ENCODE data around the gene CRYBA4. TPM values are rescaled to one million over a fixed set of nuclear protein-coding genes. Genes with fewer than 3 reads are reported as not detected.

Gene CRYBA4
- total and polyA plus RNA-seq, 10 donors = 0.20 to 0.24 (median 0.22) TPM; not detected in 7

DNA sequence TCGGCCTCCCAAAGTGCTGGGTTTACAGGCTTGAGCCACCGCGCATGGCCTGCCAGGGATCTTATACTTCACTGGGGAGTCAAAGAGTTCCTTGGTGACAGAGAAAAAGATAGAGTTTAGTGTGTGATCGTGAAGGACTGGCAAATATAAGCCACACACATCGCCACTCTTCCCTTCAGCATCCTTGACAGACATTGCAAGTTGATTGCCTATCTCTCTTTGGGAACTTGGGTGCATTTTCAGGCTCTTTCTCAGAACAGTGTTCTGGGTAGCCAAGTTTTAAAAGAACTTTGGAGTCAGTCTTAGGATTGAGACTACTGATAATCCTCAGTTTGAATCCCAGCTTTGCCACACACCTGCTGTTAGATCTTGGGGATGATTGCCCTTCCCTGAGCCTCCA is 55.5 kb downstream of the CRYBA4 start:
- intact Hi-C loops (cut with DNase I; ENCODE audit: low total_unique reads) = no loop called here
- H3K4me1 ChIP-seq = peaks cover 29 to 83% (median 53%) of the 10 kb centered on the region in 6 donors
- 88 to 95% (median 89%) methylated on average over 5 of the region's 5 CpGs for WGBS, 5 donors

DNA sequence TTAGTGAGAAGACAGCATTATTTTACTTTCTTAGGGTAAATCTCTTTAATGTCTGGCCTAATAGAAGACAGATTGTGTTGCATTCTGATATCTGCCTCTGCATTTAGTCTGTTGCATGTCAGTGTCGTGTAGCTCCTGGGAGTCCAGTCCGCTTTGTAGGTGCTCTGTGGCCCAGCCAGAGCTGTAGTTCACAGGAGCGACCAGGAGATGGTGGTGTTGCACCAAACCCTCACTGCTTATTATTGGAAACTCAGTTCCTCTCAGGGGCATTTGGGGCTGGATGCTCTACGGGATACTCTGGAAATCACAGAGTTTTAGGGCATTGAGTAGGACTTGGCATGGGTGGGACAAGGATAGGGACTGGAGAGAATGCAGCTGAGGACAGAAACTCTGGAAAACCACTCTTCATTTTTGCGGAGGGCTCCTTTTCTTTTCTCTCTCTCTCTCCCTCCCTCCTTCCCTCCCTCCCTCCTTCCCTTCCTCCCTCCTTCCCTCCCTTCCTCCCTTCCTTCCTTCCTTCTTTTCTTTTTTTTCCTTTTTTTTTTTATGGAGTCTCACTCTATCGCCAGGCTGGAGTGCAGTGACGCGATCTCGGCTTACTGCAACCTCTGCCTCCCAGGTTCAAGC is 57.4 kb downstream of the CRYBA4 start:
- DNase-seq = peak; percentile 87
- Histone ChIP-seq H3K27ac (peak overlapping the region in 1 of 8 donors; percentile 55), H3K36me3 (peaks cover 7 to 58% (median 27%) of the 10 kb centered on the region in 6 donors), H3K4me3 (no peak overlapping the region), H3K27me3 (replicated peaks in 1 of 7) (no peaks in the 10 kb centered on the region), H3K4me1 (peaks cover 22 to 65% (median 36%) of the 10 kb centered on the region in 6 donors), H3K9me3 (peaks cover 0 to 6% (median 0%) of the 10 kb centered on the region in 8 donors)
- WGBS, 5 donors = 49 to 56% (median 53%) methylated on average over 9 of the region's 9 CpGs
- TF ChIP-seq, protein P1, sequence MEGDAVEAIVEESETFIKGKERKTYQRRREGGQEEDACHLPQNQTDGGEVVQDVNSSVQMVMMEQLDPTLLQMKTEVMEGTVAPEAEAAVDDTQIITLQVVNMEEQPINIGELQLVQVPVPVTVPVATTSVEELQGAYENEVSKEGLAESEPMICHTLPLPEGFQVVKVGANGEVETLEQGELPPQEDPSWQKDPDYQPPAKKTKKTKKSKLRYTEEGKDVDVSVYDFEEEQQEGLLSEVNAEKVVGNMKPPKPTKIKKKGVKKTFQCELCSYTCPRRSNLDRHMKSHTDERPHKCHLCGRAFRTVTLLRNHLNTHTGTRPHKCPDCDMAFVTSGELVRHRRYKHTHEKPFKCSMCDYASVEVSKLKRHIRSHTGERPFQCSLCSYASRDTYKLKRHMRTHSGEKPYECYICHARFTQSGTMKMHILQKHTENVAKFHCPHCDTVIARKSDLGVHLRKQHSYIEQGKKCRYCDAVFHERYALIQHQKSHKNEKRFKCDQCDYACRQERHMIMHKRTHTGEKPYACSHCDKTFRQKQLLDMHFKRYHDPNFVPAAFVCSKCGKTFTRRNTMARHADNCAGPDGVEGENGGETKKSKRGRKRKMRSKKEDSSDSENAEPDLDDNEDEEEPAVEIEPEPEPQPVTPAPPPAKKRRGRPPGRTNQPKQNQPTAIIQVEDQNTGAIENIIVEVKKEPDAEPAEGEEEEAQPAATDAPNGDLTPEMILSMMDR (IDR thresholded peaks at IDR 0.05 in 8 of 11, conservative IDR thresholded peaks at IDR 0.05 in 3 of 11) = peak; percentile 86 to 97 (median 95)
- TF ChIP-seq POLR2AphosphoS5 (IDR thresholded peaks at IDR 0.05) (peak in 1 of 3 donors; percentile 42), POLR2A (IDR thresholded peaks at IDR 0.05) (no peak)
- intact Hi-C loops (cut with DNase I; ENCODE audit: low total_unique reads) = no loop called here

More for the DNA sequence above, 55.5 kb downstream of the CRYBA4 start:
- TF ChIP-seq POLR2AphosphoS5 (IDR thresholded peaks at IDR 0.05) (no peak), POLR2A (IDR thresholded peaks at IDR 0.05) (no peak)
- TF ChIP-seq, protein P1 (IDR thresholded peaks at IDR 0.05 in 8 of 11, conservative IDR thresholded peaks at IDR 0.05 in 3 of 11) = no peak
- Histone ChIP-seq H3K9me3 (peaks cover 0 to 3% (median 0%) of the 10 kb centered on the region in 8 donors), H3K27me3 (replicated peaks in 1 of 7) (no peaks in the 10 kb centered on the region), H3K27ac (peak overlapping the region in 2 of 8 donors; percentile 13 to 55), H3K36me3 (peaks cover 5 to 39% (median 21%) of the 10 kb centered on the region in 6 donors), H3K4me3 (no peak overlapping the region)
- DNase-seq = no peak

Small RNA genes lying within 50 kb of the gene (small RNA-seq; reads per million reads assigned to genes)
- 0 reads per million in 4 donors for gene RF01874

Other genes with a start within 250 kb of the CRYBA4 start
- 1 to 10 TPM; 4.5 to 8.0 (median 5.9) TPM for gene ASPHD2, start 192.7 kb upstream of the CRYBA4 start, total RNA-seq
- 1 to 10 TPM; 2.1 to 4.1 (median 2.3) TPM for gene ASPHD2, start 192.7 kb upstream of the CRYBA4 start, polyA plus RNA-seq
- 10 to 100 TPM; 34.0 to 56.6 (median 41.8) TPM for gene HPS4, start 138.2 kb upstream of the CRYBA4 start, total RNA-seq
- 10 to 100 TPM; 15.2 to 23.9 (median 18.8) TPM for gene HPS4, start 138.2 kb upstream of the CRYBA4 start, polyA plus RNA-seq
- gene SRRD, start 138.1 kb upstream of the CRYBA4 start, total RNA-seq = 10 to 100 TPM; 16.4 to 21.1 (median 19.2) TPM
- gene SRRD, start 138.1 kb upstream of the CRYBA4 start, polyA plus RNA-seq = 10 to 100 TPM in 2 of 3 donors, 1 to 10 TPM in 1; 9.9 to 13.9 (median 12.6) TPM
- 10 to 100 TPM; 30.5 to 46.3 (median 42.2) TPM for gene TFIP11, start 109.5 kb upstream of the CRYBA4 start, total RNA-seq
- gene TFIP11, start 109.5 kb upstream of the CRYBA4 start, polyA plus RNA-seq = 10 to 100 TPM; 21.5 to 32.1 (median 27.3) TPM
- 100 to 1,000 TPM in 2 of 7 donors, 10 to 100 TPM in 5; 43.5 to 119 (median 63.2) TPM for gene TPST2, start 31.8 kb upstream of the CRYBA4 start, total RNA-seq
- 10 to 100 TPM; 14.6 to 22.2 (median 16.6) TPM for gene TPST2, start 31.8 kb upstream of the CRYBA4 start, polyA plus RNA-seq
- 1 to 10 TPM in 6 of 7 donors, under 1 TPM in 1; 0.34 to 2.9 (median 2.1) TPM for gene CRYBB1, start 3.9 kb upstream of the CRYBA4 start, total RNA-seq
- gene CRYBB1, start 3.9 kb upstream of the CRYBA4 start, polyA plus RNA-seq = 1 to 10 TPM in 2 of 3 donors, under 1 TPM in 1; 0.98 to 1.9 (median 1.3) TPM
- gene MIAT, start 35.6 kb downstream of the CRYBA4 start, total RNA-seq = 10 to 100 TPM; 16.0 to 62.4 (median 24.8) TPM
- gene MIAT, start 35.6 kb downstream of the CRYBA4 start, polyA plus RNA-seq = 1 to 10 TPM in 2 of 3 donors, under 1 TPM in 1; 0.77 to 3.2 (median 1.7) TPM